HCT116 (cell line): ENCODE results near the gene SLAMF1. TPM values are rescaled to one million over a fixed set of nuclear protein-coding genes. Genes with fewer than 3 reads are reported as not detected.

Experiments
- ATAC-seq: fragments of 200-7000 bp; cut with Tn5 transposase; 2 replicates; pipeline ENCODE4 v1.9.1; 2020; ENCODE audit warnings: mild to moderate bottlenecking, moderate library complexity
- BruUV-seq: library from RNA; stranded (reverse); fragments of 400-500 nt; replicated peaks from 2 replicates; lab custom pipeline; 2021; lab: Mats Ljungman, UMichigan
- CTCF ChIA-PET: fragments of 300-600 bp; sonication (Branson Sonifier 250); formaldehyde crosslinking; loops from one replicate; lab custom pipeline; 2021; ENCODE audit warnings: antibody characterized with exemption; lab: Charles Lee
- POLR2A ChIA-PET: fragments of 300-600, 350-600 bp; sonication (Branson Sonifier 250); formaldehyde crosslinking; loops from one replicate; lab custom pipeline; 2021; ENCODE audit warnings: antibody characterized with exemption; lab: Charles Lee
- RAD21 ChIA-PET, 2 experiments: fragments of 300-600 bp; sonication (Branson Sonifier 250); formaldehyde crosslinking; loops; one replicate each; lab custom pipeline; 2023; ENCODE audit warnings: low total read pairs in 2 of 2; ENCODE audit not compliant: uncharacterized antibody in 2 of 2, unreplicated experiment in 2 of 2, low non-redundant PET in 1 of 2; lab: Charles Lee
- DNase-seq: peaks from one replicate; pipeline ENCODE4 v3.0.0-alpha.2; 2010; ENCODE audit warnings: low read depth, low spot score
- H2AFZ ChIP-seq: fragments of 200-600 bp; shearing (Covaris generic), sonication (generic); 2 replicates; pipeline ENCODE4 v1.6.1; 2017; ENCODE audit warnings: low read depth, mixed run types, mixed read lengths, antibody characterized with exemption, low read length; ENCODE audit not compliant: poor library complexity, severe bottlenecking
- H3K27ac ChIP-seq: 2 replicates; pipeline ENCODE4 v1.5.1; 2012; ENCODE audit warnings: low read depth, low read length
- H3K27me3 ChIP-seq: fragments of 200-600 bp; sonication (generic); 2 replicates; pipeline ENCODE4 v1.6.1; 2016; ENCODE audit warnings: mixed run types, low read length, mixed read lengths; ENCODE audit not compliant: insufficient read depth
- H3K36me3 ChIP-seq, 2 experiments: fragments of 200-500 bp in 1 of 2; fragments of 200-600 bp in 1 of 2; sonication (Bioruptor generic) in 1 of 2; sonication (generic) in 1 of 2; 2 replicates each; pipeline versions ENCODE4 v1.5.1 to v1.6.1; 2014 to 2016; ENCODE audit warnings: low read length in 2 of 2, inconsistent platforms in 1 of 2, mixed read lengths in 1 of 2, mixed run types in 1 of 2; ENCODE audit not compliant: insufficient read depth in 2 of 2, control insufficient read depth in 1 of 2
- H3K4me1 ChIP-seq, 2 experiments: fragments of 200-600 bp in 1 of 2; sonication (generic) in 1 of 2; 2 replicates each; pipeline versions ENCODE4 v1.5.1 to v1.6.1; 2012 to 2017; ENCODE audit warnings: low read length in 2 of 2, inconsistent platforms in 1 of 2, mild to moderate bottlenecking in 1 of 2, mixed read lengths in 1 of 2, mixed run types in 1 of 2, moderate library complexity in 1 of 2; ENCODE audit not compliant: insufficient read depth in 2 of 2, control insufficient read depth in 1 of 2
- H3K4me2 ChIP-seq: fragments of 200-600 bp; sonication (generic); 2 replicates; pipeline ENCODE4 v1.6.1; 2017; ENCODE audit warnings: mixed run types, low read length, mixed read lengths
- H3K4me3 ChIP-seq, 2 experiments: fragments of 200-600 bp in 1 of 2; sonication (generic) in 1 of 2; replicated peaks in 1 of 2; 2 replicates each; pipeline ENCODE4 v1.5.1; 2011 to 2016; ENCODE audit warnings: low read length in 2 of 2, control low read depth in 1 of 2, low read depth in 1 of 2, mild to moderate bottlenecking in 1 of 2, mixed read lengths in 1 of 2, mixed run types in 1 of 2
- H3K79me2 ChIP-seq: fragments of 200-600 bp; sonication (generic); 2 replicates; pipeline ENCODE4 v1.6.1; 2017; ENCODE audit warnings: mild to moderate bottlenecking, mixed run types, low read length, moderate library complexity, mixed read lengths; ENCODE audit not compliant: insufficient read depth
- H3K9ac ChIP-seq: fragments of 200-600 bp; sonication (generic); 2 replicates; pipeline ENCODE4 v1.6.1; 2016; ENCODE audit warnings: low read length, mixed read lengths
- H3K9me2 ChIP-seq: fragments of 200-600 bp; sonication (generic), shearing (Covaris generic); 2 replicates; pipeline ENCODE4 v1.6.1; 2017; ENCODE audit warnings: mixed run types, mild to moderate bottlenecking, moderate library complexity; ENCODE audit not compliant: insufficient read depth
- H3K9me3 ChIP-seq, 2 experiments: fragments of 200-500 bp in 1 of 2; fragments of 200-600 bp in 1 of 2; sonication (Bioruptor generic) in 1 of 2; sonication (generic) in 1 of 2; 2 replicates each; pipeline ENCODE4 v1.6.1; 2014 to 2017; ENCODE audit warnings: low read length in 2 of 2, mixed read lengths in 2 of 2, inconsistent platforms in 1 of 2, low read depth in 1 of 2, mild to moderate bottlenecking in 1 of 2, mixed run types in 1 of 2, moderate library complexity in 1 of 2; ENCODE audit not compliant: control insufficient read depth in 1 of 2, insufficient read depth in 1 of 2
- H4K20me1 ChIP-seq: fragments of 200-600 bp; sonication (generic), shearing (Covaris generic); 2 replicates; pipeline ENCODE4 v1.6.1; 2017; ENCODE audit warnings: mixed run types, mild to moderate bottlenecking, moderate library complexity; ENCODE audit not compliant: insufficient read depth
- ATF3 ChIP-seq: IDR thresholded peaks from 2 replicates; pipeline ENCODE4 v1.6.1; 2012
- CBX3 ChIP-seq: IDR thresholded peaks from 2 replicates; pipeline ENCODE4 v1.6.1; 2012; ENCODE audit warnings: low read depth
- ELF1 ChIP-seq: IDR thresholded peaks from 2 replicates; pipeline ENCODE4 v1.6.1; 2012; ENCODE audit warnings: low read depth, borderline replicate concordance
- EZH2phosphoT487 ChIP-seq: fragments of 200-600 bp; IDR thresholded peaks from 2 replicates; pipeline ENCODE4 v1.6.1; 2018; ENCODE audit warnings: antibody characterized with exemption, borderline replicate concordance
- JUND ChIP-seq: IDR thresholded peaks from 2 replicates; pipeline ENCODE4 v1.6.1; 2012
- POLR2A ChIP-seq: IDR thresholded peaks from 2 replicates; pipeline ENCODE4 v1.7.0; 2011; ENCODE audit warnings: borderline replicate concordance; ENCODE audit not compliant: insufficient read depth, insufficient read length; ENCODE audit errors: extremely low read depth
- POLR2AphosphoS5 ChIP-seq: IDR thresholded peaks from 2 replicates; pipeline ENCODE4 v1.6.1; 2011; ENCODE audit warnings: mild to moderate bottlenecking, low read depth, low read length, moderate library complexity
- RAD21 ChIP-seq: IDR thresholded peaks from 2 replicates; pipeline ENCODE4 v1.6.1; 2012; ENCODE audit warnings: low read depth, mild to moderate bottlenecking
- SP1 ChIP-seq: IDR thresholded peaks from 2 replicates; pipeline ENCODE4 v1.6.1; 2012; ENCODE audit warnings: low read depth
- SRF ChIP-seq: IDR thresholded peaks from 2 replicates; pipeline ENCODE4 v1.6.1; 2012; ENCODE audit warnings: low read depth
- ZFX ChIP-seq: fragments of 450-650 bp; IDR thresholded peaks from 2 replicates; pipeline ENCODE4 v1.6.1; 2017
- ZNF274 ChIP-seq: fragments of 200-500 bp; sonication (Bioruptor generic); IDR thresholded peaks from 2 replicates; pipeline ENCODE4 v1.6.1; 2014; ENCODE audit warnings: mild to moderate bottlenecking, low read depth, low read length, inconsistent platforms
- intact Hi-C: fragments of 100-400 bp; cut with micrococcal nuclease; formaldehyde crosslinking; loops from 2 replicates; pipeline ENCODE4 v1.10.0; 2022
- total RNA-seq: library from RNA; stranded (reverse); gene quantifications from one replicate; pipeline ENCODE4 v1.2.1, GENCODE V29; 2021; ENCODE audit not compliant: unreplicated experiment
- TF ChIP-seq, protein P1 (sequence below): IDR thresholded peaks from 2 replicates; pipeline ENCODE4 v1.6.1; 2012
- TF ChIP-seq, protein P2 (sequence below), 3 experiments: fragments of 200-600 bp in 1 of 3; sonication (generic) in 1 of 3; IDR thresholded peaks in 2 of 3; conservative IDR thresholded peaks in 1 of 3; 2 replicates each; pipeline ENCODE4 v1.5.1; 2012 to 2017; ENCODE audit warnings: low read depth in 2 of 3, low read length in 2 of 3, antibody characterized with exemption in 1 of 3, borderline replicate concordance in 1 of 3, control low read depth in 1 of 3, mild to moderate bottlenecking in 1 of 3, mixed read lengths in 1 of 3, mixed run types in 1 of 3, moderate library complexity in 1 of 3; ENCODE audit not compliant: insufficient read depth in 1 of 3

SLAMF1 gene
- total RNA-seq, 1 experiment from 2014 or later = 0.30 TPM

- ChIA-PET CTCF (no interaction called here), RAD21 (no interaction called here), POLR2A (no interaction called here)
- intact Hi-C loops = no loop called here
- Histone ChIP-seq H3K9me3 (no peaks in the 10 kb centered on the region), H3K9me2 (no peaks in the 10 kb centered on the region), H3K27ac (no peak overlapping the region), H3K27me3 (no peaks in the 10 kb centered on the region), H3K79me2 (no peaks in the 10 kb centered on the region), H3K4me3 (no peak overlapping the region), H3K4me1 (no peaks in the 10 kb centered on the region), H4K20me1 (no peaks in the 10 kb centered on the region), H3K9ac (no peak overlapping the region), H3K36me3 (no peaks in the 10 kb centered on the region), H3K4me2 (no peak overlapping the region), H2AFZ (no peak overlapping the region)
- BruUV-seq = no TSS peak
- TF ChIP-seq SRF = no peak
- no peak for TF ChIP-seq ATF3
- ATAC-seq (no peak), DNase-seq (no peak)
Measured at GRCh38 chr1:160642281-160642644, 4.6 kb downstream of the SLAMF1 start.

GRCh38 chr1:160641323-160642280 lies 5.2 kb downstream of the SLAMF1 start:
- no peak overlapping the region for H3K4me3 ChIP-seq
- CTCF ChIA-PET = no interaction called here
- TF ChIP-seq RAD21 = no peak
- TF ChIP-seq JUND = no peak
- no peak for TF ChIP-seq CBX3
- no peak for TF ChIP-seq SP1
- TF ChIP-seq, protein P1, sequence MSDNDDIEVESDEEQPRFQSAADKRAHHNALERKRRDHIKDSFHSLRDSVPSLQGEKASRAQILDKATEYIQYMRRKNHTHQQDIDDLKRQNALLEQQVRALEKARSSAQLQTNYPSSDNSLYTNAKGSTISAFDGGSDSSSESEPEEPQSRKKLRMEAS = no peak
- no peak for TF ChIP-seq ELF1
- TF ChIP-seq POLR2A = no peak
- TF ChIP-seq POLR2AphosphoS5 = no peak
- TF ChIP-seq, protein P2, sequence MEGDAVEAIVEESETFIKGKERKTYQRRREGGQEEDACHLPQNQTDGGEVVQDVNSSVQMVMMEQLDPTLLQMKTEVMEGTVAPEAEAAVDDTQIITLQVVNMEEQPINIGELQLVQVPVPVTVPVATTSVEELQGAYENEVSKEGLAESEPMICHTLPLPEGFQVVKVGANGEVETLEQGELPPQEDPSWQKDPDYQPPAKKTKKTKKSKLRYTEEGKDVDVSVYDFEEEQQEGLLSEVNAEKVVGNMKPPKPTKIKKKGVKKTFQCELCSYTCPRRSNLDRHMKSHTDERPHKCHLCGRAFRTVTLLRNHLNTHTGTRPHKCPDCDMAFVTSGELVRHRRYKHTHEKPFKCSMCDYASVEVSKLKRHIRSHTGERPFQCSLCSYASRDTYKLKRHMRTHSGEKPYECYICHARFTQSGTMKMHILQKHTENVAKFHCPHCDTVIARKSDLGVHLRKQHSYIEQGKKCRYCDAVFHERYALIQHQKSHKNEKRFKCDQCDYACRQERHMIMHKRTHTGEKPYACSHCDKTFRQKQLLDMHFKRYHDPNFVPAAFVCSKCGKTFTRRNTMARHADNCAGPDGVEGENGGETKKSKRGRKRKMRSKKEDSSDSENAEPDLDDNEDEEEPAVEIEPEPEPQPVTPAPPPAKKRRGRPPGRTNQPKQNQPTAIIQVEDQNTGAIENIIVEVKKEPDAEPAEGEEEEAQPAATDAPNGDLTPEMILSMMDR (IDR thresholded peaks at IDR 0.05 in 2 of 3, conservative IDR thresholded peaks at IDR 0.05 in 1 of 3; ENCODE audit: borderline replicate concordance in 1 of 3, insufficient read depth in 1 of 3, low read depth in 2 of 3, low read length in 2 of 3) = no peak
- TF ChIP-seq ZFX = no peak
- TF ChIP-seq ATF3 = no peak
- TF ChIP-seq EZH2phosphoT487 = no peak
- no peak for TF ChIP-seq ZNF274
- H3K27ac ChIP-seq = no peak overlapping the region
- no peak overlapping the region for H3K4me2 ChIP-seq
- no peaks in the 10 kb centered on the region for H3K79me2 ChIP-seq
- no peaks in the 10 kb centered on the region for H3K9me3 ChIP-seq
- H3K9me2 ChIP-seq = no peaks in the 10 kb centered on the region
- intact Hi-C loops = no loop called here
- H3K27me3 ChIP-seq = no peaks in the 10 kb centered on the region
- BruUV-seq = no TSS peak
- RAD21 ChIA-PET = no interaction called here
- no peak overlapping the region for H3K9ac ChIP-seq
- ATAC-seq (no peak), DNase-seq (no peak)
- no peaks in the 10 kb centered on the region for H3K4me1 ChIP-seq
- H3K36me3 ChIP-seq = no peaks in the 10 kb centered on the region
- no peaks in the 10 kb centered on the region for H4K20me1 ChIP-seq
- no peak overlapping the region for H2AFZ ChIP-seq
- POLR2A ChIA-PET = no interaction called here
